Vagina (tissue), 2 donors: ENCODE data around the gene FOXE3.

ENCODE experiments used
- POLR2A ChIP-seq, 2 donors: fragments of 450-650 bp; IDR thresholded peaks; one replicate each; pipeline ENCODE4 v1.6.1; 2017; ENCODE audit warnings: antibody characterized with exemption in 2 of 2, mild to moderate bottlenecking in 2 of 2, moderate library complexity in 2 of 2
- TF ChIP-seq, protein P1 (sequence below), 3 experiments: fragments of 450-650 bp in 2 of 3; fragments of 200-600 bp in 1 of 3; sonication (generic) in 1 of 3; IDR thresholded peaks; one replicate each; pipeline ENCODE4 v1.5.1; 2017 to 2019; ENCODE audit warnings: antibody characterized with exemption in 3 of 3, mild to moderate bottlenecking in 2 of 3, moderate library complexity in 2 of 3

- TF ChIP-seq, protein P1, sequence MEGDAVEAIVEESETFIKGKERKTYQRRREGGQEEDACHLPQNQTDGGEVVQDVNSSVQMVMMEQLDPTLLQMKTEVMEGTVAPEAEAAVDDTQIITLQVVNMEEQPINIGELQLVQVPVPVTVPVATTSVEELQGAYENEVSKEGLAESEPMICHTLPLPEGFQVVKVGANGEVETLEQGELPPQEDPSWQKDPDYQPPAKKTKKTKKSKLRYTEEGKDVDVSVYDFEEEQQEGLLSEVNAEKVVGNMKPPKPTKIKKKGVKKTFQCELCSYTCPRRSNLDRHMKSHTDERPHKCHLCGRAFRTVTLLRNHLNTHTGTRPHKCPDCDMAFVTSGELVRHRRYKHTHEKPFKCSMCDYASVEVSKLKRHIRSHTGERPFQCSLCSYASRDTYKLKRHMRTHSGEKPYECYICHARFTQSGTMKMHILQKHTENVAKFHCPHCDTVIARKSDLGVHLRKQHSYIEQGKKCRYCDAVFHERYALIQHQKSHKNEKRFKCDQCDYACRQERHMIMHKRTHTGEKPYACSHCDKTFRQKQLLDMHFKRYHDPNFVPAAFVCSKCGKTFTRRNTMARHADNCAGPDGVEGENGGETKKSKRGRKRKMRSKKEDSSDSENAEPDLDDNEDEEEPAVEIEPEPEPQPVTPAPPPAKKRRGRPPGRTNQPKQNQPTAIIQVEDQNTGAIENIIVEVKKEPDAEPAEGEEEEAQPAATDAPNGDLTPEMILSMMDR (IDR thresholded peaks at IDR 0.05): no peak
- no peak for TF ChIP-seq POLR2A (IDR thresholded peaks at IDR 0.05)
Measured at GRCh38 chr1:47448462-47449222, 32.6 kb downstream of the FOXE3 start.
